Measurements from ENCODE around the gene MSI1.

Gene MSI1

GRCh38 chr12:120301962-120302815, 66.8 kb downstream of the MSI1 start, which contains the start of gene SIRT4:
Gene SIRT4, plus strand, starts transcription at chr12:120302321. Its CDS starts 1,241 bp downstream, at chr12:120303562.
- no peak for TF ChIP-seq POLR2AphosphoS5 (IDR thresholded peaks at IDR 0.05; ENCODE audit: low read depth, low read length)
- TF ChIP-seq TAF1 (IDR thresholded peaks at IDR 0.05; ENCODE audit: borderline replicate concordance, low read depth, low read length): no peak
- TF ChIP-seq POLR2A (IDR thresholded peaks at IDR 0.05; ENCODE audit: low read depth, low read length): 0 out of 2 replicates have a peak, but pooled peaks have one; percentile 19
- peak; percentile 97 for FAIRE-seq

DNA sequence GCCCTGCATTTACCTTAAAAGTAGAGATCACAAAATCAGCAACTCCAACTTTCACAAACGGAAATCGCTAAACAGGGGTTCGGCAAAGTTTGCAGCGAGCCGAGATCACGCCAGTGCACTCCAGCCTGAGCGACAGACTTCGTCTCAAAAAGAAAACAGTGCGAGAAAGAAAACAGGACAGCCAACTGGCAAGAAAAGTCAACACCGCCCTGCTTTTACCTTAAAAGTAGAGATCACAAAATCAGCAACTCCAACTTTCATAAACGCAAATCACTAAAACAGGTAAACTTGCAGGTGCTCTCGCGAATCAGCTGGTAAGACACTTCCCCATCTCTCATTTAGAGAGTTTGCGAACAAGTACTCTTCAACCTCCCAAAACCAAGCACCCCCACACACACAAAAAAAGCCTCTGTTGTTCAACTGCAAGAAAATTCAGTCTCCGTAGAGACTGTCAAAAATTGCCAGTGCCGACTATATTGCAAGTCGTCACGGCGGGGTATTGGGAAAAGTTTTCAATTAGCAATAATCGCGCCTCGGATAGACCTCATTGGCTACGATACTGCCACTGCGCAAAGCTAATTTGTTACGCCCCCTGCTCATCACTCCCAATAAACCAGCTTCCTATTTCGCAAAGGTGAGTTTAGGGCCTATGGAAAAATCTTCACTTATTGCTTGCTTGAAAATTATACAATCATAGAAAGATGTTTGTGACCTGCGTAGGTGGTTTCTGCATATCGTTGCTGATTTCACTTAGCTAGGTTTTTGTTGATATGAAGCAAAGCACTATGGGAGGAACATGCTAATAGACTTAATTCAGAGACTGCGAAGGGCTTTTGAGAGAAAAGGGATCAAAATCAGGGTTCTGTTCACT, 76.1 kb downstream of the MSI1 start, which contains the start of gene RNU4-1:
RNU4-1 (minus strand) TSS at position 577 of the 871 bp plus-strand sequence.
- DNase-seq (ENCODE audit: insufficient read length) (no peak), FAIRE-seq (peak; percentile 85)
- TF ChIP-seq POLR2AphosphoS5 (IDR thresholded peaks at IDR 0.05; ENCODE audit: low read depth, low read length) (peak; percentile 100), TAF1 (IDR thresholded peaks at IDR 0.05; ENCODE audit: borderline replicate concordance, low read depth, low read length) (no peak), POLR2A (IDR thresholded peaks at IDR 0.05; ENCODE audit: low read depth, low read length) (peak; percentile 100)

More at GRCh38 chr12:120301962-120302815, 66.8 kb downstream of the MSI1 start, which contains the start of gene SIRT4:
- peak; percentile 90 for DNase-seq (ENCODE audit: insufficient read length)

DNA sequence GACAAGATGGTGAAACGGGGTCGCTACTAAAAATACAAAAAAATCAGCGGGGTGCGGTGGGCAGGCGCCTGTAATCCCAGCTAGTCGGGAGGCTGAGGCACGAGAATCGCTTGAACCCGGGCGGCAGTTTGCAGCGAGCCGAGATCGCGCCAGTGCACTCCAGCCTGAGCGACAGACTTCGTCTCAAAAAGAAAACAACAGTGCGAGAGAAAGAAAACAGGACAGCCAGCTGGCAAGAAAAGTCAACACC, 76.6 kb downstream of the MSI1 start:
- no peak for FAIRE-seq
- DNase-seq (ENCODE audit: insufficient read length): no peak
- TF ChIP-seq POLR2AphosphoS5 (IDR thresholded peaks at IDR 0.05; ENCODE audit: low read depth, low read length) (no peak), POLR2A (IDR thresholded peaks at IDR 0.05; ENCODE audit: low read depth, low read length) (no peak)
